GM18520 (cell line): Measurements from ENCODE around the gene RASD1.
"Not testable (repeated sequence)": the region's sequence is repeated elsewhere in the genome, so short reads cannot be mapped to it uniquely, and the experiment has no call there.

Experiments used
- ATAC-seq: cut with Tn5 transposase; IDR thresholded peaks from one replicate; pipeline ENCODE4 v1.9.1; 2021; ENCODE audit not compliant: unreplicated experiment

Gene RASD1

DNA sequence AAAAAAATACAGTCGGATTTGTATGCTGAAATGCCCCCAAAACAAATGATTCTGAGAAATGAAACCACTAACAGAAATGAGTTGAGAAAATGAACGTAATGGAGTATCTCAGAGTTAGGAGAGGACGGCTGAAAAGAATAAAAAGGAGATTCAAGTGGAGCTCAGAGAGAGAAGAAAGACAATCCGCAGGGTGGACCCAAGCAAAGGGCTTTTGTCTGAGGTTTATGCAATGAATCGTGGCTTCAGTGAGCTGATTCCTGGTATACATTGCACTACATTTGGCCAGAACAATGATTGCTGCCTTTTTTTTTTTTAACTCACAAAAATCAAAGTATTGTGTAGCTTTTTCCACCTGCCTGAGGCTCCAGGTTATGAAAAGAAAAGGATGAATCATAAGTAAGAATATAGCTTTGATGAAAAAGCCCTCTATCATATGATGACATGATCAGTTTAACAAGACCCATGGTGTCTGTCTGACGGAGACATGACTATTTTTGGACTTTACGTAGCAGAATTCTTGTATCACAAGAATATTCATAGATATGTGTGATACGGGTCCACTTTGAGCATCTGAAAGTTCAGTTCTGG is 23.8 kb downstream of the RASD1 start:
- no peak for ATAC-seq

GRCh38 chr17:17469996-17470395 is 26.2 kb downstream of the RASD1 start:
- no peak for ATAC-seq

GRCh38 chr17:17469358-17469757 is 26.8 kb downstream of the RASD1 start:
- no peak for ATAC-seq

DNA sequence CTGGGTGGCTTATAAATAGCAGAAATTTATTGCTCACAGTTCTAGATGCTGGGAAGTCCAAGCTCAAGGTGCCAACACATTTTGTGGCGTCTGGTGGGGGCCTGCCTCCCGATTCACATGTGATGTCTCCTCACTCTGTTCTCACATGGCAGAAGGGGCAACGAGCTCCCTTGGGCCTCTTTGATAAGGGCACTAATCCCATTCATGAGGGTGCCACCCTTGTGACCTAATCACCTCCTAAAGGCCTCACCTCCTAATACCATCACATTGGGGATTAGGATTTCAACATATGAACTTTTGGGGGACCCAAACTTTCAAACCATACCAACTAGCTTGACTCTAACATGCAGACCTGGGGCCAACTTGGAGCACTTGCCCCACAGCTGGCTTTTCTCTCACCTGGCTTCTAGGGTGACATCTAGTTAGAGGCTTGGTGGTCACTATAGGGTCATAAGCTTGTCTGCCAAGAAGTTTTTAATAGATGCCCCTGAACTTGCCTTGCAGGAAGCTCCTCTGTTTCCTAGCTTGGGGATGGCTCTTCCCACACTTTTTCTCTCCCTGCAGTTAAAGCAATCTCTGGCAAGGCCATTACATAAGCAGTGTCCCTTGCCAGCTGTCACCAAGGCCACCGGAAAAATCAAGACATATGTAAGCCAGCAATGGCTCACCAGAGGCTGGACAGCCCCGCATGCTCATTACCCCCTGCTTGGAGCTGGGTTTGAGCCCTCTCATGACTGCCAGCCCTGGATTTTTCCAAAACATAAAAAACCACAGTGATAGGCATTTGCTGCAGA is 27.8 kb downstream of the RASD1 start:
- no peak for ATAC-seq

GRCh38 chr17:17467720-17468119 is 28.5 kb downstream of the RASD1 start:
- ATAC-seq = no peak

GRCh38 chr17:17467016-17467415 is 29.2 kb downstream of the RASD1 start:
- no peak for ATAC-seq

- ATAC-seq = no peak
These were observed 29.7 kb downstream of the RASD1 start for GRCh38 chr17:17466511-17466910.

DNA sequence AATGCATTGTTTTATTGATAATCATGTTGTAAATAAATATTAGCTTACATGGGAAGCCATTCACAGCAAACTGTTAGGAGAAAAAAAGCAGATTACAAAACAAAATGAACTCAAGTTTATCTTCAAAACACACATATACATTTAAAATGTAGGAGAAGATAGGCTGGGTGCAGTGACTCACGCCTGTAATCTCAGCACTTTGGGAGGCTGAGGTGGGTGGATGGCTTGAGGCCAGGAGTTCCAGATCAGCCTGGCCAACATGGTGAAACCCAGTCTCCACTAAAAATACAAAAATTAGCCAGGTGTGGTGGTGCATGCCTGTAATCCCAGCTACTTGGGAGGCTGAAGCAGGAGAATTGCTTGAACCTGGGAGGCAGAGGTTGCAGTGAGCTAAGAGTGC is 30.3 kb downstream of the RASD1 start:
- not testable (repeated sequence) for ATAC-seq

- no peak for ATAC-seq
These were observed 32.4 kb downstream of the RASD1 start for GRCh38 chr17:17463821-17464220.

- ATAC-seq = no peak
These were observed 34.0 kb downstream of the RASD1 start for GRCh38 chr17:17462048-17462824.

- ATAC-seq = no peak
These were observed 36.2 kb downstream of the RASD1 start for GRCh38 chr17:17460038-17460437.

DNA sequence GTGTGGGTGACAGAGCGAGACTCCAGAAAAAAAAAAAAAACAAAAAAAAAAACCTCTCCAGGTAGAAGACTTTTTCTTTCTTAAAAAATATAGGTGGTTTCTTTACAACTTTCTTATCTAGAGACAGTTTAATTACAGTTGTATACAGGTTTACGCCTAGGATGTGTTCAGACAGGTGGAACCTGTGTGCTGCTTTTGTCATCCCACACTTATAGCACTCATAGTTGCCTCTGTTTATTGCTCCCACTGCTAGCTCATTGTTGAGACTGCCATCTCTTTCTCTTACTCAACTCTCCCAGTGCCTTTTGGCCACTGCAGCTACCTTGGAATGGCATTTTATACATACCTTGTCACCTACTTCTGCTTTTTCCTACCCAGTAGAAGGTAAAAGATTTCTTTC is 38.5 kb downstream of the RASD1 start:
- no peak for ATAC-seq

DNA sequence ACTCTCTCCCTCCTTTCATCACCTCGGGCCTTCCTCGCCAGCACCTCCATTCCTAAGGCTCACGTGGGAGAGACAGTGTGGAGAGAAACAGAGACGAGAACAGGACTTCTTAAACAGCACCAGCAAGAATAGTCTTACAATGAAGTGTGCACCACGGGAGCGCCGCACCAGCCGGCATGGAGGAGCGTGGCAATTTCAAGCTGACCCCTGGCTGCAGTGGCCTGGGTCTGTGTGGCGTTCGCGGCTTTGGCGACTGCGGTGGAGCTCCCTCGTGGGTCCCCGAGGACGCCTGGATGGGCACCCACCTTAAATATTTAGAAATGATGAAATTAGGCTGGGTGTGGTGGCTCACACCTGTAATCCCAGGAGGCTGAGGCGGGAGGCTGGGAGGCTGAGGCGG is 39.9 kb downstream of the RASD1 start:
- no peak for ATAC-seq

DNA sequence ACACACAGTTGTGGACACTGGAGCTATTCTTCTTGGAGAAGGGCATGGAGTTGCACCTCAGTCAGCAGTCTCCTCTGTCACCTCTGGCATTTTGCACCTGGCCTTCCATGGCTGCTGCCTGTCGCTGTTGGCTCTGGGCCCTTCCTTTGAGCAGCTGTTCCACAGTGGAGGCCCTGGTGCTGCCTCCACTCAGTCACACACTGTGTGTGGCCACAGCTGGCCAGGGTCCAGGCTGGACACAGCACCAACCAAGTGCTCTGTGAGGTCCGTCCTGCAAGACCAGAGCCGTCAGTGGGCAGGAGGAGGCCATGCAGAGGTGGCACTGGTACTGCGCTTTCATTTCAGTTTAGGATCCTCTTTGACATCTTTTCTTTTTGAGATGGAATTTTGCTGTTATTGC is 41.0 kb downstream of the RASD1 start:
- no peak for ATAC-seq

DNA sequence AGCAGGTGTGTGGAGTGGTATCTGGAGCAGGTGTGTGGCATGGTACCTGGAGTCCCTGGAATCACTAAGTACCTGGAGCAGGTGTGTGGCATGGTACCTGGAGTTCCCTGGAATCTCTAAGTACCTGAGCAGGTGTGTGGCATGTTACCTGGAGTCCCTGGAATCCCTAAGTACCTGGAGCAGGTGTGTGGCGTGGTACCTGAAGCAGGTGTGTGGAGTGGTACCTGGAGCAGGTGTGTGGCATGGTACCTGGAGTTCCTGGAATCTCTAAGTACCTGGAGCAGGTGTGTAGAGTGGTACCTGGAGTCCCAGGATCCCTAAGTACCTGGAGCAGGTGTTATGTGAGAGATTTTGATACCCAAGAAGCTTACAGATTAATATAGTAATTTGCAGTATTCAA is 41.5 kb downstream of the RASD1 start:
- not testable (repeated sequence) for ATAC-seq

- no peak for ATAC-seq
These were observed 41.9 kb downstream of the RASD1 start for GRCh38 chr17:17454276-17454675.

- ATAC-seq = no peak
These were observed 43.1 kb downstream of the RASD1 start for GRCh38 chr17:17453088-17453487.

DNA sequence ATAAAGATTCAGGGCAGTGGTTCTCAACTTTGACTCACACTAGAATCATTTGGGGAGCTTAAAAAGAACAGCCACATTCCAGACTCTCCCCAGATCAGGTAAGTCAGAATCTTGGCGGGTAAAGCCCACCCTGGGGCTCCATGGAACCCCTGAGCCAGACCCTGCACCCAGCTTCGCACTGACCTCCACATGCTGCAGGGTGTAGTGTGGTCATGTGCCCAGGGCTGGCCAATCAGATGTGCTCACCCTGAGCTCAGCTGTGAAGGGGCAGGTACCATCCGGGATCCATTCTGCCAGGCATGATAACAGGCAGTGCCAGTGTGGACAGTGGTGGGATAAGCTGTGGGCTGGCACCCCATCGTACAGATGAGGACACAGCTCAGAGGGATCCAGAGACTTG is 47.5 kb downstream of the RASD1 start:
- no peak for ATAC-seq

DNA sequence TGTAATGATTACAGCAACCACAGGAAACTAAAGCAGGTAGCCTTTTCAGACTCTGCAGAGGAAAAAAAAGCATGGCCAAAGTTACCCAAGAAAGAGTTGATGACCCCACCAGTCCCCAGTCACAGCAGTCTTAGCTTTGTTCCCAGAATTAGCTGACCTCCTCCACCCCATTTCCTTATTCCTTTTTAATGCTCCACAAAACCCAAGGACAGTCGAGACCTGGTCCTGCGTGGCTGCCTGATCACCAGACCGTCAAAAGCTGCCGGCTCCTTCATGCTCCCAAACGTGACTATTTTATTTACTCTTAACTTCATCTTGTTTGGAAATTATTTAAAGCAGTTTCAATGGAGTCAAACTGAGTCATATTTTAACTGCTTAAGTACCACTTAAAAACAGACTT is 48.1 kb downstream of the RASD1 start:
- no peak for ATAC-seq

- no peak for ATAC-seq
These were observed 48.9 kb downstream of the RASD1 start for GRCh38 chr17:17447264-17447663.

GRCh38 chr17:17446666-17447155 is 49.5 kb downstream of the RASD1 start:
- no peak for ATAC-seq
